Mesendoderm (in vitro differentiated cells): Measurements from ENCODE around the gene NADK2.

Source experiments
- DNase-seq: peaks from one replicate; pipeline ENCODE4 v3.0.0; 2013
- H2AK5ac ChIP-seq: 2 replicates; pipeline ENCODE4 v1.6.1; 2013; ENCODE audit warnings: low read length, inconsistent platforms
- H2BK120ac ChIP-seq: 2 replicates; pipeline ENCODE4 v1.6.1; 2013; ENCODE audit warnings: low read depth, mild to moderate bottlenecking, low read length, moderate library complexity, mixed read lengths
- H2BK15ac ChIP-seq: replicated peaks from 2 replicates; pipeline ENCODE4 v1.6.1; 2013; ENCODE audit warnings: low read depth, mild to moderate bottlenecking, moderate library complexity
- H2BK5ac ChIP-seq: 2 replicates; pipeline ENCODE4 v1.6.1; 2013; ENCODE audit warnings: low read length, inconsistent platforms
- H3K18ac ChIP-seq: 2 replicates; pipeline ENCODE4 v1.6.1; 2013; ENCODE audit warnings: mild to moderate bottlenecking, low read length, mixed read lengths
- H3K23ac ChIP-seq: one replicate; pipeline ENCODE4 v1.6.1; 2013; ENCODE audit warnings: low read length
- H3K27ac ChIP-seq: 2 replicates; pipeline ENCODE4 v1.5.1; 2013; ENCODE audit warnings: low read depth, mild to moderate bottlenecking, inconsistent platforms, low read length, moderate library complexity
- H3K27me3 ChIP-seq: 2 replicates; pipeline ENCODE4 v1.6.1; 2013; ENCODE audit warnings: low read length, control low read depth, mild to moderate bottlenecking, inconsistent platforms; ENCODE audit not compliant: insufficient read depth, poor library complexity
- H3K36me3 ChIP-seq: 2 replicates; pipeline ENCODE4 v1.6.1; 2013; ENCODE audit warnings: low read length, inconsistent platforms; ENCODE audit not compliant: control insufficient read depth, insufficient read depth
- H3K4ac ChIP-seq: one replicate; pipeline ENCODE4 v1.6.1; 2013; ENCODE audit warnings: low read depth, mild to moderate bottlenecking, low read length, moderate library complexity
- H3K4me1 ChIP-seq: 2 replicates; pipeline ENCODE4 v1.6.1; 2013; ENCODE audit warnings: low read depth, low read length, inconsistent platforms; ENCODE audit not compliant: control insufficient read depth
- H3K4me2 ChIP-seq: 2 replicates; pipeline ENCODE4 v1.6.1; 2013; ENCODE audit warnings: low read length
- H3K4me3 ChIP-seq: 2 replicates; pipeline ENCODE4 v1.5.1; 2013; ENCODE audit warnings: mild to moderate bottlenecking, low read length
- H3K56ac ChIP-seq: one replicate; pipeline ENCODE4 v1.6.1; 2013; ENCODE audit warnings: low read length
- H3K79me1 ChIP-seq: 2 replicates; pipeline ENCODE4 v1.6.1; 2013; ENCODE audit warnings: low read length, inconsistent platforms
- H3K79me2 ChIP-seq: 2 replicates; pipeline ENCODE4 v1.6.1; 2013; ENCODE audit warnings: mild to moderate bottlenecking, low read length; ENCODE audit not compliant: control insufficient read depth, insufficient read depth
- H3K9ac ChIP-seq: 2 replicates; pipeline ENCODE4 v1.6.1; 2013; ENCODE audit warnings: low read length, inconsistent platforms
- H4K5ac ChIP-seq: one replicate; pipeline ENCODE4 v1.6.1; 2013; ENCODE audit warnings: low read length
- H4K8ac ChIP-seq: one replicate; pipeline ENCODE4 v1.6.1; 2013; ENCODE audit warnings: low read depth, mild to moderate bottlenecking, control low read depth, low read length, moderate library complexity
- WGBS: extraction: QIAGEN DNeasy Blood & Tissue Kit; methylation state at CpG from one replicate; pipeline ENCODE4 v1.1.7; 2013; ENCODE audit warnings: low lambda C conversion rate, missing lambda C conversion rate; ENCODE audit not compliant: insufficient coverage; ENCODE audit errors: extremely low coverage; 5-methylcytosine and 5-hydroxymethylcytosine counted together

The NADK2 gene

DNA sequence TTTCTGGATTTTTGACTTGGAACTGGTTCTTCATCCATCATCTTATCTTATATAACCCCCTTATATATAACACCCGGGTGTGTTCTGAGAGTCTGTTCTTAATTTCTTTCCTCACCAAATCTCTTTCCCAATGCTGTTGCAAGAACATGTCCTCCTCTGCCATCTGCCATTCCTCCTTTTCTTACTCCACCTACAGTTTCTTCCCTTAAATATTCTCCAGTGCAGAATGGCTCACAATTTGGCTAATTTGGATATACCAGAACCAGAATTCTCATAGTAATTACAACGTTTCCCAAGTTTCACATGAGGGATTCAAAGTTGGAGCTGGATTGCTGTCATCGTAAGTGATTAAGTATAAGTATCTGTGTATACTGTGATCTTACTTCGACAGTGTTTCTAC lies 61.8 kb downstream of the NADK2 start:
- H3K56ac ChIP-seq: no peak overlapping the region
- no peak overlapping the region for H2BK15ac ChIP-seq
- no peak overlapping the region for H3K23ac ChIP-seq
- no peak overlapping the region for H3K18ac ChIP-seq
- no peak for DNase-seq
- H2BK5ac ChIP-seq: no peak overlapping the region
- H3K4me3 ChIP-seq: no peak overlapping the region
- no peak overlapping the region for H2BK120ac ChIP-seq
- no CpG with 5 or more reads among the region's 4 CpGs for WGBS
- H4K8ac ChIP-seq: no peak overlapping the region
- no peak overlapping the region for H3K27ac ChIP-seq
- no peaks in the 10 kb centered on the region for H3K79me2 ChIP-seq
- H3K4me1 ChIP-seq: no peaks in the 10 kb centered on the region
- H3K4ac ChIP-seq: no peak overlapping the region
- no peak overlapping the region for H3K4me2 ChIP-seq
- no peak overlapping the region for H3K9ac ChIP-seq
- H2AK5ac ChIP-seq: no peak overlapping the region
- no peak overlapping the region for H4K5ac ChIP-seq
- no peaks in the 10 kb centered on the region for H3K27me3 ChIP-seq
- H3K36me3 ChIP-seq: peaks cover under 1% of the 10 kb centered on the region
- no peaks in the 10 kb centered on the region for H3K79me1 ChIP-seq

DNA sequence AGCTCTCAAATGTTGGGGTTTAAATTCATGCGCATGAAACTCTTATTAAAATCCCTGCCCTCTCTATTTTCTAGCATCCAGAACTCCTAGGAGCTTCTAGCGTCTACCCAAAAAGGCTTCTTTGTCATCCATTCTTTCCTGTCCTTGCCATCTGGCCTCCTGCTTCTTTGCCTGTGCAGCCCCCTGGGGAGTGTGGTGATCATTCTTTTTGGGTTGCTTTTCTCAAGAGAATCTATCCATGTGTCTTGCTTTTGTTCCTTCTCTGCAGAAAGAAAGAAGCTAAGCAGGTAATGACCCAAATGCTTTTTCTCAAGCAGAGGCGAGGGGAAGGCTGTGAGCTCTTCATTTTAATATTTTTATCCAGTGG lies 63.2 kb downstream of the NADK2 start:
- no peak overlapping the region for H3K4me3 ChIP-seq
- H2AK5ac ChIP-seq: no peak overlapping the region
- no peak overlapping the region for H3K23ac ChIP-seq
- H3K36me3 ChIP-seq: peaks cover 3% of the 10 kb centered on the region
- H3K4me1 ChIP-seq: no peaks in the 10 kb centered on the region
- no peak overlapping the region for H4K8ac ChIP-seq
- no peak overlapping the region for H3K56ac ChIP-seq
- H2BK120ac ChIP-seq: no peak overlapping the region
- H2BK15ac ChIP-seq: no peak overlapping the region
- H3K79me1 ChIP-seq: no peaks in the 10 kb centered on the region
- no peaks in the 10 kb centered on the region for H3K27me3 ChIP-seq
- H4K5ac ChIP-seq: no peak overlapping the region
- DNase-seq: no peak
- no peak overlapping the region for H3K9ac ChIP-seq
- WGBS: no CpG with 5 or more reads among the region's 3 CpGs
- no peak overlapping the region for H3K18ac ChIP-seq
- no peaks in the 10 kb centered on the region for H3K79me2 ChIP-seq
- H3K27ac ChIP-seq: no peak overlapping the region
- no peak overlapping the region for H3K4ac ChIP-seq
- no peak overlapping the region for H3K4me2 ChIP-seq
- H2BK5ac ChIP-seq: no peak overlapping the region

DNA sequence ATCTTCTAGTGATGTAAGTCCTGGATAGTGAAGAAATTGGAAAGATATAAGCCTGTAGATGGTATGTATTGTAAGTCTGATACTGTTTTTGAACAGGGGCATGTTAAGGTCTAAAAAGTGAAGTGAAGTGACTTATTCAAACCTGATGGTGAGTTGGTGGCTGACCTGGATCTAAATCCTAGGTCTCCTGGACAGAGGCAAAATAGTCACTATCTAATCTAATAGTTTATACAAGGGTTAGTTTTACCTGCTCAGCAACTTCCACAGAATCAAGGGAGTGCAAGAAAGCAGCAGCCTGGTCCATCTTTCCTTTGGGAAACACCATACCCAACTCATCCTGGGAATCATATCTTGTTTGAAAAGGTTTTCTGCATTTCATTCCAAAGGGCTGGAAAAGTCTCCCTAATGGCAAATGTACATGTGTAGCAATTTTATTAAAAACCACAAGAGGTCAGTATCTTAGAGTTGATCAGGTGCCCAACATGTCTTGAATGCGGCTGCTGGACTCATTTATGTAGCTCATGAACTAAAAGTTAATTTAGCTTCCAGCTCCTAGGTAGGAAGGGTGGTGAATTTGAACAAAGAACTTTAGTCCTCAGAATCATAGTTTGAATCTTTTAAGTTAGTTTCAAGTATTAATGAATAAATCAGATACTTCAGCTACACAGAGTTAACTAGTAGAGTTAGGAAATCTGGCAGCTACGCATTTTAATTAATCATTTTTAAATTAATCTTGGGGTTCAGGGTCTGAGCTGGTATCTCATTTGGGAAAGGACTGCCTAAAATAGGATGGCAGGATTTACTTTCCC lies 63.8 kb downstream of the NADK2 start:
- no peak overlapping the region for H4K8ac ChIP-seq
- H3K4ac ChIP-seq: no peak overlapping the region
- H2AK5ac ChIP-seq: no peak overlapping the region
- no peak overlapping the region for H3K4me2 ChIP-seq
- H3K23ac ChIP-seq: no peak overlapping the region
- H3K79me2 ChIP-seq: no peaks in the 10 kb centered on the region
- no peak overlapping the region for H2BK5ac ChIP-seq
- no peak overlapping the region for H3K56ac ChIP-seq
- no CpG with 5 or more reads among the region's 2 CpGs for WGBS
- no peak overlapping the region for H3K4me3 ChIP-seq
- no peak overlapping the region for H3K9ac ChIP-seq
- H2BK120ac ChIP-seq: no peak overlapping the region
- no peak overlapping the region for H3K27ac ChIP-seq
- no peaks in the 10 kb centered on the region for H3K79me1 ChIP-seq
- DNase-seq: no peak
- H3K4me1 ChIP-seq: no peaks in the 10 kb centered on the region
- H2BK15ac ChIP-seq: no peak overlapping the region
- H3K36me3 ChIP-seq: peaks cover 6% of the 10 kb centered on the region
- no peak overlapping the region for H4K5ac ChIP-seq
- no peaks in the 10 kb centered on the region for H3K27me3 ChIP-seq
- no peak overlapping the region for H3K18ac ChIP-seq

DNA sequence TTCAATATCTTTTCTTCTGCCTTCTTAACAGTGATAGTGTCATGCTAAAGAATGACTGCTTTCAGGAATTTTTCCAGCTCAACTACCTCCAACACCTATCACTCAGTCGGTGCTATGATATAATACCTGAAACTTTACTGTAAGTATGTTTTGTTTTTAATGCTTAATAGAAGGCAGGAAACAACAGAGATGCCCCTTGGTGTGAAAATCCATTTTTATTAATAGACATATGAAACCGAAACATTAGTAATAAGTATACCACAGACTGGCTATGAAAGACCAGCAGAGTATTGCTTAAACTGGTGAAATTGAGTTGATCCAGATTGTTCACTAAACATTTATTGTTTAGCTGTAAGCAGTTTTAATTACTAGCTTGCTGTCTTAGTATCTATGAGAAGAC lies 64.6 kb downstream of the NADK2 start:
- Histone ChIP-seq H3K4me2 (no peak overlapping the region), H2BK120ac (no peak overlapping the region), H3K27me3 (no peaks in the 10 kb centered on the region), H3K9ac (no peak overlapping the region), H3K23ac (no peak overlapping the region), H3K27ac (no peak overlapping the region), H2AK5ac (no peak overlapping the region), H3K79me2 (no peaks in the 10 kb centered on the region), H4K8ac (no peak overlapping the region), H3K56ac (no peak overlapping the region), H4K5ac (no peak overlapping the region), H3K4me1 (no peaks in the 10 kb centered on the region), H3K4me3 (no peak overlapping the region), H3K4ac (no peak overlapping the region), H2BK5ac (no peak overlapping the region), H3K18ac (no peak overlapping the region), H3K79me1 (no peaks in the 10 kb centered on the region), H2BK15ac (no peak overlapping the region), H3K36me3 (peaks cover 6% of the 10 kb centered on the region)
- DNase-seq: no peak
- no CpG with 5 or more reads among the region's 2 CpGs for WGBS

DNA sequence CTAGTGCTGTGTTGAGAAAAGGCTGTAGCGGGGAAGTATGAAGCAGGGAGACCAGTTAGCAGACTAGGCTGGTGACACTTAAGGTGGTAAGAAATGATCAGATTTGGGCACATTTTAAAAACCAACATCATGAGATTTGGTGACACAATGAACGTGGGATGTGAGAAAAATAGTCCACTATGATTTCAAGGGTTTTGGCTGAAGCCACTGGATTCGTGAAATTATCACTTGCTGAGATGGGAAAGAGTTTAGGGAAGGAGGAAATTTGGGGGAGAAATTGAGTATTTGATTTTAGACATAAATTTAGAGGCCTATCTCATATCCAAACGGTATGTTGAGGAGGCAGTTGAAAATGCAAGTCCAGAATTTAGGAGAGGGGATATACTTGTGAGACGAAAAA lies 66.7 kb downstream of the NADK2 start:
- Histone ChIP-seq H3K18ac (no peak overlapping the region), H2BK5ac (no peak overlapping the region), H3K4me3 (no peak overlapping the region), H3K79me1 (peaks cover 2% of the 10 kb centered on the region), H3K79me2 (no peaks in the 10 kb centered on the region), H3K27ac (no peak overlapping the region), H4K5ac (no peak overlapping the region), H3K4ac (no peak overlapping the region), H3K4me2 (no peak overlapping the region), H3K9ac (no peak overlapping the region), H3K4me1 (no peaks in the 10 kb centered on the region), H4K8ac (no peak overlapping the region), H3K27me3 (no peaks in the 10 kb centered on the region), H3K56ac (no peak overlapping the region), H3K36me3 (peaks cover 11% of the 10 kb centered on the region), H2AK5ac (no peak overlapping the region), H3K23ac (no peak overlapping the region), H2BK120ac (no peak overlapping the region), H2BK15ac (no peak overlapping the region)
- no CpG with 5 or more reads among the region's 5 CpGs for WGBS
- no peak for DNase-seq

DNA sequence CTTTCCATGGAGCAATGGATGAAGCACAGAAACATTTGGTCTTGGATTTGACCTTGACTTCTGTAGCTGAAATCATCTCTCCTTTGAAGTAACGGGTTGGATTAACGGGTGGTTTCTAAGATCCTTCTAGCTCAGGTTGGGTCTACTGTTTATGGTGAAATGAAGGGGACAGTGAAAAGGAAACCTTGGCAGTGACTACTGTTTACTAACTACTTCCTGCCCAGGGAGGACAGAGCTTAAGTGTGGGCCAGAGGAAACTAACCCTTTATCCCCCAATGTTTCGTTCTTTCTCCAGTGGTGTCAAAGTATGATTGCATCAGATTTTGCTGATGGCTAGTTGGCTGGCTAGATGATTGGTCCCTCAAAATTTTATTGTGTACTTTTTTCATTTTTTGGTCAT lies 67.6 kb downstream of the NADK2 start:
- Histone ChIP-seq H3K79me2 (no peaks in the 10 kb centered on the region), H2AK5ac (no peak overlapping the region), H3K56ac (no peak overlapping the region), H3K18ac (no peak overlapping the region), H3K4ac (no peak overlapping the region), H3K4me3 (no peak overlapping the region), H2BK5ac (no peak overlapping the region), H3K23ac (no peak overlapping the region), H2BK15ac (no peak overlapping the region), H3K79me1 (peaks cover 2% of the 10 kb centered on the region), H4K5ac (no peak overlapping the region), H3K27ac (no peak overlapping the region), H2BK120ac (no peak overlapping the region), H4K8ac (no peak overlapping the region), H3K36me3 (peaks cover 11% of the 10 kb centered on the region), H3K9ac (no peak overlapping the region), H3K4me2 (no peak overlapping the region), H3K27me3 (no peaks in the 10 kb centered on the region), H3K4me1 (no peaks in the 10 kb centered on the region)
- DNase-seq: no peak
- WGBS: no CpG with 5 or more reads among the region's 3 CpGs
